Measurements from ENCODE around the gene ATF7. TPM values are rescaled to one million over a fixed set of nuclear protein-coding genes. Genes with fewer than 3 reads are reported as not detected.
A peak's percentile ranks its signal among the peaks of the same experiment; 100 is the strongest.

The ATF7 gene
- total and polyA plus RNA-seq, 2 of the 4 experiments (the other 2 are of a cell fraction): 7.0 to 16.3 TPM

- WGBS, 2 experiments (ENCODE audit: extremely low coverage in 2 of 2, insufficient read length in 1 of 2): no CpG with 5 or more reads among the region's 2 CpGs
- Histone ChIP-seq H2BK120ac (ENCODE audit: low read depth, low read length) (no peak overlapping the region), H3K27ac (ENCODE audit: insufficient read depth, low read length) (no peak overlapping the region), H3K23ac (ENCODE audit: low read depth, low read length) (no peak overlapping the region), H2BK15ac (ENCODE audit: low read depth, low read length) (no peak overlapping the region), H3K27me3 (ENCODE audit: control insufficient read depth, insufficient read depth, low read length) (no peaks in the 10 kb centered on the region), H4K8ac (ENCODE audit: low read depth in 2 of 2, low read length in 2 of 2) (no peak overlapping the region), H3K4me2 (ENCODE audit: low read depth, low read length) (no peak overlapping the region), H3K56ac (ENCODE audit: extremely low read depth, insufficient read depth, low read length) (no peak overlapping the region), H2BK5ac (ENCODE audit: low read depth, low read length, poor library complexity, severe bottlenecking) (no peak overlapping the region), H3K18ac (ENCODE audit: low read depth, low read length) (no peak overlapping the region), H2AK5ac (ENCODE audit: low read depth, low read length) (no peak overlapping the region), H3K79me1 (ENCODE audit: low read depth in 1 of 2, low read length in 2 of 2) (peaks cover 21 to 40% of the 10 kb centered on the region in 2 experiments), H3K9me3 (ENCODE audit: control insufficient read depth, insufficient read depth, low read length) (no peaks in the 10 kb centered on the region), H3K14ac (replicated peaks; ENCODE audit: low read depth, low read length) (no peak overlapping the region), H4K91ac (ENCODE audit: insufficient read depth, low read depth, low read length) (no peak overlapping the region), H3K4ac (ENCODE audit: low read depth, low read length) (no peak overlapping the region), H2AK9ac (replicated peaks; ENCODE audit: low read depth, low read length, poor library complexity) (no peak overlapping the region), H3K9ac (ENCODE audit: low read depth, low read length) (no peak overlapping the region), H2AFZ (replicated peaks; ENCODE audit: low read length, poor library complexity) (no peak overlapping the region), H3K9me1 (ENCODE audit: insufficient read depth, low read length) (0 out of 2 replicates have a peak, but pooled peaks cover 2% of the 10 kb centered on the region), H4K5ac (ENCODE audit: low read depth, low read length) (no peak overlapping the region), H3K4me1 (ENCODE audit: control insufficient read depth, insufficient read depth, low read length) (peaks cover 4% of the 10 kb centered on the region; the same call in 1 of the 2 replicates), H3K4me3 (ENCODE audit: insufficient read depth, low read depth, low read length) (no peak overlapping the region), H3K36me3 (ENCODE audit: control insufficient read depth, insufficient read depth, low read length) (peaks cover 1% of the 10 kb centered on the region; the same call in 1 of the 2 replicates), H2BK20ac (ENCODE audit: low read depth, low read length) (no peak overlapping the region), H4K20me1 (ENCODE audit: insufficient read depth, low read length) (peaks cover 43% of the 10 kb centered on the region; the same call in 1 of the 2 replicates)
- ATAC-seq (ENCODE audit: low read depth) (peak; percentile 93), DNase-seq (peak; percentile 80)
- dilution Hi-C loops (cut with HindIII; ENCODE audit: low sequenced_read_pairs, unreplicated experiment) (no loop called here), intact Hi-C loops (cut with micrococcal nuclease) (no loop called here), in situ Hi-C loops (cut with MboI; ENCODE audit: low sequenced_read_pairs) (no loop called here)
- POLR2A ChIA-PET (ENCODE audit: unreplicated experiment): interaction anchor here (0.5 kb wide), 1 partner anchor 54 kb away, joined by 5 read pairs; no protein-coding TSS in a partner anchor
- 0 out of 2 replicates have a peak, but pooled peaks have one; percentile 14 for TF ChIP-seq CEBPB (IDR thresholded peaks at IDR 0.05; ENCODE audit: low read depth, low read length)
- no peak for TF ChIP-seq RAD21 (IDR thresholded peaks at IDR 0.05; ENCODE audit: low read length)
- TF ChIP-seq USF2 (IDR thresholded peaks at IDR 0.05; ENCODE audit: low read depth, low read length): no peak
- CTCF ChIA-PET: interaction anchor here (1.5 kb wide), 1 partner anchor 9 kb away, joined by 4 read pairs; no protein-coding TSS in a partner anchor
- no TSS peak for BruUV-seq (replicated peaks)
These were observed 57.2 kb downstream of the ATF7 start for GRCh38 chr12:53568809-53569557.

All from IMR-90 (cell line).